Stomach (tissue), 9 donors: Measurements from ENCODE around the gene STAB1. TPM values are rescaled to one million over a fixed set of nuclear protein-coding genes. Genes with fewer than 3 reads are reported as not detected.

Source experiments
- DNase-seq, 2 donors: peaks; one replicate each; pipeline versions ENCODE4 v3.0.0 to v3.0.0-alpha.2; 2013 to 2019
- H3K27ac ChIP-seq, 5 donors: fragments of 200-600 bp in 4 of 5; sonication (generic) in 4 of 5; one replicate each; pipeline ENCODE4 v1.5.1; 2013 to 2019; ENCODE audit warnings: mild to moderate bottlenecking in 1 of 5, moderate library complexity in 1 of 5
- H3K27me3 ChIP-seq, 3 donors: fragments of 200-600 bp; sonication (generic); one replicate each; pipeline ENCODE4 v1.5.1; 2017 to 2019; ENCODE audit warnings: mixed run types in 1 of 3
- H3K36me3 ChIP-seq, 4 donors: fragments of 200-600 bp; sonication (generic); 1 replicate in 3 of 4; 2 replicates in 1 of 4; pipeline ENCODE4 v1.5.1; 2016 to 2019
- H3K4me1 ChIP-seq, 4 donors: fragments of 200-600 bp; sonication (generic); one replicate each; pipeline ENCODE4 v1.5.1; 2016 to 2019
- H3K4me3 ChIP-seq, 4 donors: fragments of 200-600 bp; sonication (generic) in 3 of 4; one replicate each; pipeline ENCODE4 v1.5.1; 2016 to 2019; ENCODE audit warnings: mild to moderate bottlenecking in 1 of 4
- H3K9me3 ChIP-seq, 4 donors: fragments of 200-600 bp; sonication (generic); one replicate each; pipeline ENCODE4 v1.5.1; 2016 to 2019
- EP300 ChIP-seq: sonication (generic); formaldehyde crosslinking; IDR thresholded peaks from one replicate; pipeline ENCODE4 v1.6.1; 2017; ENCODE audit warnings: antibody characterized with exemption
- POLR2A ChIP-seq, 4 donors: fragments of 450-650 bp; IDR thresholded peaks; one replicate each; pipeline ENCODE4 v1.6.1; 2016; ENCODE audit warnings: antibody characterized with exemption in 4 of 4, control low read depth in 2 of 4, mild to moderate bottlenecking in 1 of 4, moderate library complexity in 1 of 4
- POLR2AphosphoS5 ChIP-seq, 3 donors: sonication (generic); formaldehyde crosslinking; IDR thresholded peaks; one replicate each; pipeline ENCODE4 v1.6.1; 2016; ENCODE audit warnings: antibody characterized with exemption in 3 of 3
- WGBS, 5 donors: extraction: QIAGEN DNeasy Blood & Tissue Kit in 3 of 5; methylation state at CpG; one replicate each; pipeline versions ENCODE4 v1.1.5 to v1.1.7; 2013 to 2018; 5-methylcytosine and 5-hydroxymethylcytosine counted together
- intact Hi-C: fragments of 100-400 bp; cut with DNase I; formaldehyde crosslinking; loops from one replicate; pipeline ENCODE4 v1.15.1; 2023; ENCODE audit warnings: low total_unique reads
- polyA plus RNA-seq, 3 donors: library from polyadenylated mRNA; stranded (reverse); fragments of 200-250 nt; gene quantifications; one replicate each; pipeline ENCODE4 v1.2.3, GENCODE V29; 2013
- small RNA-seq, 4 donors: library from RNA; depleted of rRNA; stranded (forward); fragments of <200 nt; gene quantifications; one replicate each; pipeline ENCODE3, GENCODE V24; 2016
- total RNA-seq, 5 donors: library from RNA; depleted of rRNA; stranded (reverse); fragments of >200 nt; gene quantifications; one replicate each; pipeline versions ENCODE4 v1.1.0 to v1.2.3, GENCODE V29; 2014 to 2016
- TF ChIP-seq, protein P1 (sequence below), 7 experiments: fragments of 450-650 bp in 4 of 7; fragments of 200-600 bp in 3 of 7; sonication (generic) in 3 of 7; IDR thresholded peaks; one replicate each; pipeline ENCODE4 v1.5.1; 2016 to 2019; ENCODE audit warnings: antibody characterized with exemption in 7 of 7, control low read depth in 2 of 7, mild to moderate bottlenecking in 1 of 7
- donor health status: healthy with polysubstance abuse.
- donor health status: Bipolar disorder and iron deficiency.
- donor health status: healthy.

Gene STAB1
- total and polyA plus RNA-seq, 8 donors, result 33.7 to 295 (median 62.8) TPM

DNA sequence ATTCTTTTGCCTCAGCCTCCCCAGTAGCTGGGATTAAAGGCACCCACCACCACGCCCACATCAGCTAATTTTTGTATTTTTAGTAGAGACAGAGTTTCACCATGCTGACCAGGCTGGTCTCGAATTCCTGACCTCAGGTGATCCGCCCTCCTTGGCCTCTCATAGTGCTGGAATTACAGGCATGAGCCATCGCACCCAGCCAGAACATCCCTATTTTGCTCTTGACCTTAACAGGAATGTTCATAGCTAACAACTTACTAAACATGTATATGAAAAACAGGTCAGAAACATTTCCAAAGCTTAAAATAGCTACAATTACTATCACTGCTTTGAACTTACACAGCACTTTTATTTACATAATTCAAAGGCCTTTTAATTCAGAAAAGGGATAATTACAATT, 74.9 kb downstream of the STAB1 start:
- no peak overlapping the region for H3K4me3 ChIP-seq
- WGBS, 5 donors, result 87 to 99% (median 96%) methylated on average over 4 of the region's 4 CpGs
- TF ChIP-seq, protein P1, sequence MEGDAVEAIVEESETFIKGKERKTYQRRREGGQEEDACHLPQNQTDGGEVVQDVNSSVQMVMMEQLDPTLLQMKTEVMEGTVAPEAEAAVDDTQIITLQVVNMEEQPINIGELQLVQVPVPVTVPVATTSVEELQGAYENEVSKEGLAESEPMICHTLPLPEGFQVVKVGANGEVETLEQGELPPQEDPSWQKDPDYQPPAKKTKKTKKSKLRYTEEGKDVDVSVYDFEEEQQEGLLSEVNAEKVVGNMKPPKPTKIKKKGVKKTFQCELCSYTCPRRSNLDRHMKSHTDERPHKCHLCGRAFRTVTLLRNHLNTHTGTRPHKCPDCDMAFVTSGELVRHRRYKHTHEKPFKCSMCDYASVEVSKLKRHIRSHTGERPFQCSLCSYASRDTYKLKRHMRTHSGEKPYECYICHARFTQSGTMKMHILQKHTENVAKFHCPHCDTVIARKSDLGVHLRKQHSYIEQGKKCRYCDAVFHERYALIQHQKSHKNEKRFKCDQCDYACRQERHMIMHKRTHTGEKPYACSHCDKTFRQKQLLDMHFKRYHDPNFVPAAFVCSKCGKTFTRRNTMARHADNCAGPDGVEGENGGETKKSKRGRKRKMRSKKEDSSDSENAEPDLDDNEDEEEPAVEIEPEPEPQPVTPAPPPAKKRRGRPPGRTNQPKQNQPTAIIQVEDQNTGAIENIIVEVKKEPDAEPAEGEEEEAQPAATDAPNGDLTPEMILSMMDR (IDR thresholded peaks at IDR 0.05), result no peak
- TF ChIP-seq EP300 (no peak), POLR2A (IDR thresholded peaks at IDR 0.05) (no peak)
- no peak overlapping the region for H3K27ac ChIP-seq
- intact Hi-C loops, result no loop called here
- no peak for DNase-seq
- peaks cover 8 to 81% (median 64%) of the 10 kb centered on the region in 4 donors for H3K36me3 ChIP-seq
- no peaks in the 10 kb centered on the region for H3K9me3 ChIP-seq
- H3K27me3 ChIP-seq, result no peaks in the 10 kb centered on the region
- H3K4me1 ChIP-seq, result no peaks in the 10 kb centered on the region

- intact Hi-C loops, result no loop called here
- no peaks in the 10 kb centered on the region for H3K4me1 ChIP-seq
- 63 to 85% (median 77%) methylated on average over 6 of the region's 6 CpGs for WGBS, 5 donors
- TF ChIP-seq POLR2A (IDR thresholded peaks at IDR 0.05) (no peak), EP300 (no peak), POLR2AphosphoS5 (IDR thresholded peaks at IDR 0.05) (no peak)
- TF ChIP-seq, protein P1 (IDR thresholded peaks at IDR 0.05), result no peak
- no peak overlapping the region for H3K4me3 ChIP-seq
- H3K27me3 ChIP-seq, result no peaks in the 10 kb centered on the region
- no peak for DNase-seq
- H3K36me3 ChIP-seq, result peaks cover 8 to 82% (median 69%) of the 10 kb centered on the region in 4 donors
- no peaks in the 10 kb centered on the region for H3K9me3 ChIP-seq
- H3K27ac ChIP-seq, result no peak overlapping the region
Measured at GRCh38 chr3:52572221-52572620, 77.1 kb downstream of the STAB1 start.

Small RNAs within 50 kb of the gene (small RNA-seq; reads per million reads assigned to genes)
- gene RNU6-856P, result 0 reads per million in 4 donors
- gene RNU6ATAC16P, result 0 reads per million in 4 donors

Other genes with a start within 250 kb of the STAB1 start
- 10 to 100 TPM in 3 of 5 donors, 1 to 10 TPM in 2; 7.9 to 44.9 (median 11.0) TPM for gene PPM1M, start 249.6 kb upstream of the STAB1 start, total RNA-seq
- gene PPM1M, start 249.6 kb upstream of the STAB1 start, polyA plus RNA-seq, result 10 to 100 TPM; 16.4 to 25.7 (median 19.8) TPM
- 10 to 100 TPM in 4 of 5 donors, 1 to 10 TPM in 1; 8.2 to 64.8 (median 30.4) TPM for gene WDR82, start 216.7 kb upstream of the STAB1 start, total RNA-seq
- 10 to 100 TPM; 20.6 to 28.7 (median 28.0) TPM for gene WDR82, start 216.7 kb upstream of the STAB1 start, polyA plus RNA-seq
- gene GLYCTK, start 207.5 kb upstream of the STAB1 start, total RNA-seq, result 10 to 100 TPM; 16.7 to 55.0 (median 19.2) TPM
- gene GLYCTK, start 207.5 kb upstream of the STAB1 start, polyA plus RNA-seq, result 10 to 100 TPM in 2 of 3 donors, 1 to 10 TPM in 1; 9.1 to 26.9 (median 14.6) TPM
- gene DNAH1, start 179.0 kb upstream of the STAB1 start, total RNA-seq, result 10 to 100 TPM in 4 of 5 donors, 1 to 10 TPM in 1; 6.1 to 57.6 (median 22.2) TPM
- 1 to 10 TPM; 1.9 to 3.4 (median 3.0) TPM for gene DNAH1, start 179.0 kb upstream of the STAB1 start, polyA plus RNA-seq
- 100 to 1,000 TPM in 1 of 5 donors, 10 to 100 TPM in 4; 49.4 to 137 (median 66.8) TPM for gene BAP1, start 85.3 kb upstream of the STAB1 start, total RNA-seq
- 10 to 100 TPM; 50.3 to 68.1 (median 52.4) TPM for gene BAP1, start 85.3 kb upstream of the STAB1 start, polyA plus RNA-seq
- gene PHF7, start 84.7 kb upstream of the STAB1 start, total RNA-seq, result 10 to 100 TPM; 11.4 to 53.3 (median 15.2) TPM
- gene PHF7, start 84.7 kb upstream of the STAB1 start, polyA plus RNA-seq, result 10 to 100 TPM in 1 of 3 donors, 1 to 10 TPM in 2; 3.7 to 10.2 (median 4.1) TPM
- gene SEMA3G, start 50.2 kb upstream of the STAB1 start, total RNA-seq, result 1 to 10 TPM in 3 of 5 donors, under 1 TPM in 2; under 0.01 to 9.6 (median 1.7) TPM
- gene SEMA3G, start 50.2 kb upstream of the STAB1 start, polyA plus RNA-seq, result 1 to 10 TPM; 1.4 to 2.3 (median 1.9) TPM
- 1 to 10 TPM in 2 of 5 donors, not detected in 3; 3.1 to 6.5 TPM for gene TNNC1, start 41.3 kb upstream of the STAB1 start, total RNA-seq
- gene TNNC1, start 41.3 kb upstream of the STAB1 start, polyA plus RNA-seq, result 10 to 100 TPM in 2 of 3 donors, 1 to 10 TPM in 1; 4.9 to 41.1 (median 20.3) TPM
- 100 to 1,000 TPM in 3 of 5 donors, 10 to 100 TPM in 2; 68.5 to 456 (median 147) TPM for gene NISCH, start 39.7 kb upstream of the STAB1 start, total RNA-seq
- gene NISCH, start 39.7 kb upstream of the STAB1 start, polyA plus RNA-seq, result 10 to 100 TPM; 18.3 to 36.4 (median 19.9) TPM
- 10 to 100 TPM in 4 of 5 donors, 1 to 10 TPM in 1; 4.6 to 26.8 (median 19.5) TPM for gene NT5DC2, start 38.5 kb downstream of the STAB1 start, total RNA-seq
- gene NT5DC2, start 38.5 kb downstream of the STAB1 start, polyA plus RNA-seq, result 10 to 100 TPM; 15.6 to 56.2 (median 27.7) TPM
- gene UQCC5, start 41.3 kb downstream of the STAB1 start, total RNA-seq, result 10 to 100 TPM in 1 of 5 donors, 1 to 10 TPM in 2, not detected in 2; 1.3 to 26.3 (median 2.8) TPM
- 10 to 100 TPM; 22.7 to 58.5 (median 25.3) TPM for gene UQCC5, start 41.3 kb downstream of the STAB1 start, polyA plus RNA-seq
- 100 to 1,000 TPM in 3 of 5 donors, 10 to 100 TPM in 2; 55.0 to 130 (median 105) TPM for gene PBRM1, start 190.6 kb downstream of the STAB1 start, total RNA-seq
- 1 to 10 TPM; 6.0 to 8.4 (median 7.8) TPM for gene PBRM1, start 190.6 kb downstream of the STAB1 start, polyA plus RNA-seq
- gene GNL3, start 190.7 kb downstream of the STAB1 start, total RNA-seq, result 100 to 1,000 TPM in 1 of 5 donors, 10 to 100 TPM in 3, 1 to 10 TPM in 1; 5.8 to 114 (median 88.9) TPM
- gene GNL3, start 190.7 kb downstream of the STAB1 start, polyA plus RNA-seq, result 10 to 100 TPM; 37.9 to 69.1 (median 55.3) TPM
- gene GLT8D1, start 210.5 kb downstream of the STAB1 start, total RNA-seq, result 10 to 100 TPM in 4 of 5 donors, 1 to 10 TPM in 1; 9.4 to 81.9 (median 23.5) TPM
- 10 to 100 TPM; 19.9 to 29.8 (median 24.7) TPM for gene GLT8D1, start 210.5 kb downstream of the STAB1 start, polyA plus RNA-seq
- 100 to 1,000 TPM in 1 of 5 donors, 10 to 100 TPM in 2, 1 to 10 TPM in 1, under 1 TPM in 1; 0.58 to 332 (median 57.5) TPM for gene SPCS1, start 210.8 kb downstream of the STAB1 start, total RNA-seq
- 100 to 1,000 TPM; 108 to 148 (median 118) TPM for gene SPCS1, start 210.8 kb downstream of the STAB1 start, polyA plus RNA-seq